SIG-M5 treated with dmso at 0.1 percent for 504 hours (cell line): ENCODE data around the gene MAGEE1.

Experiments
- DNase-seq: peaks from one replicate; lab custom pipeline; 2025; ENCODE audit not compliant: unreplicated experiment; lab: John Stamatoyannopoulos, UW

Gene MAGEE1

GRCh38 chrX:76427560-76428242 is at the start of gene MAGEE1:
Gene MAGEE1 (plus strand): TSS chrX:76427710. CDS start chrX:76427931, 221 bp downstream.
- DNase-seq: no peak

DNA sequence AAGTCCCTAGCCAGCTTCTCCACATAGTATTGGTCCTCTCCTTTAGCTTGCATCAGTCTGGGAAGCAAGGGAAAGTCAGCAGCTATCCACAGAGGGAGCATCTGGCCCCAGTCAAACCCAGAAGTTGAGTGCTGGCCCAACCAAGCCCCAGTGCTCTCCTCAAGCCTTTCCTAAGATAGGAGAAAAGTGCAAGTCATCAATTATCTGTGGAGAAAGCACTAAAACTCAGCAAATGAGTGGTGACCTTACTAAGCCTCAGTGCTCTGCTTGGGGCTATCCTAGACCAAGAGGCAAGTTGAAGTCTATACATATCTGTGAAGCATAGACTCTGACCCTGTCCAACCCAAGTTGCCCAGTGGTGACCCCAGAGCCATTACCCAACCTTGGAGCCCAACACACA is 28.5 kb upstream of the MAGEE1 start:
- no peak for DNase-seq

- DNase-seq: no peak
Observed at GRCh38 chrX:76407795-76408194, 19.7 kb upstream of the MAGEE1 start.

GRCh38 chrX:76420237-76420636 is 7.3 kb upstream of the MAGEE1 start:
- DNase-seq: no peak

DNA sequence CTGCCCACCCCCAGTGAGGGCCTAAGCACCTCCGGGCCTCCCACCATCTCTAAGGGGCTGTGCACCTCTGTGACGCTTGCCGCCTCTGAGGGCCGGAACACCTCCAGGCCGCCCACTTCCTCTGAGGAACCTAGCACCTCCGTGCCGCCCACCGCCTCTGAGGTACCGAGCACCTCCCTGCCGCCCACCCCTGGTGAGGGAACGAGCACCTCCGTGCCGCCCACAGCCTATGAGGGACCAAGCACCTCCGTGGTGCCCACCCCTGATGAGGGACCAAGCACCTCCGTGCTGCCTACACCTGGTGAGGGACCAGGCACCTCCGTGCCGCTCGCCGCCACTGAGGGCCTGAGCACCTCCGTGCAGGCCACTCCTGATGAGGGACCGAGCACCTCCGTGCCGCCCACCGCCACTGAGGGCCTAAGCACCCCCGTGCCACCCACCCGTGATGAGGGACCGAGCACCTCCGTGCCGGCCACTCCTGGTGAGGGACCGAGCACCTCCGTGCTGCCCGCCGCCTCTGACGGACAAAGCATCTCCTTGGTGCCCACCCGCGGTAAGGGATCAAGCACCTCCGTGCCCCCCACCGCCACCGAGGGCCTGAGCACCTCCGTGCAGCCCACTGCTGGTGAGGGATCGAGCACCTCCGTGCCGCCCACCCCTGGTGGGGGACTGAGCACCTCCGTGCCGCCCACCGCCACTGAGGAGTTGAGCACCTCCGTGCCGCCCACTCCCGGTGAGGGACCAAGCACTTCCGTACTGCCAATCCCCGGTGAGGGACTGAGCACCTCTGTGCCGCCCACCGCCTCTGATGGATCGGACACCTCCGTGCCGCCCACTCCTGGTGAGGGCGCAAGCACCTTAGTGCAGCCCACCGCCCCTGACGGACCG is 977 bp downstream of the MAGEE1 start:
- DNase-seq: no peak

GRCh38 chrX:76433219-76433618 is 5.7 kb downstream of the MAGEE1 start:
- DNase-seq: no peak

DNA sequence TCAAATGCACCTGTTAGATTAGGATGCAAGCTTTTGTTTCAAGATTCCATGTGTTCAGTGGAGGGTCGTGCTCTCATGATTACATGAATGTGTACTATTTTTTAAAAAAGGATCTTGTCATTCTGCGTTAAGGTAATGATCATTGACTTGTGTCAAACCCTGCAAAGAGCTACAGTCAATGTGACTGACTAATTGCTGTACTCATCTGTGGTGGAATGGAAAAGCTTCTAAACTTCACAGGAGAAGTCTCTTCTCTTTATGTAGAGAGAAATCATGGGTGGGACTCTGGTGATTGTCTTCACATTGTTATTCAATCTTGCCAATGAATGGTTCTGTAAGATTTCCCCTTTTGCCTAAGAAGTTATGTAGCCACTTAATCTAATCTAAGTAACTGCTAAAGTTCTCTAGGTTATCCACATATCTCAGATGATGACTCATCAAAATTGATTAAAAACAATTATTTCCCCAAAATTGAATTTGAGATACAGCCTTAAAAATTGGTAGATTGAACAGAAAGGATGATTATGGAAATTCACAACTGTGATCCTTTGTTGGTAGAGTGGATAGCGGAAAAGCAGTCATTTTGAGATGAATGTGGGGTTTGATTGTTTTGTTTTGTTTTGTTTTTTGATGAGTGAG is 6.7 kb downstream of the MAGEE1 start:
- no peak for DNase-seq

- DNase-seq: no peak
Observed at GRCh38 chrX:76439188-76439587, 11.7 kb downstream of the MAGEE1 start.

GRCh38 chrX:76453737-76454406 is 26.4 kb downstream of the MAGEE1 start:
- no peak for DNase-seq

DNA sequence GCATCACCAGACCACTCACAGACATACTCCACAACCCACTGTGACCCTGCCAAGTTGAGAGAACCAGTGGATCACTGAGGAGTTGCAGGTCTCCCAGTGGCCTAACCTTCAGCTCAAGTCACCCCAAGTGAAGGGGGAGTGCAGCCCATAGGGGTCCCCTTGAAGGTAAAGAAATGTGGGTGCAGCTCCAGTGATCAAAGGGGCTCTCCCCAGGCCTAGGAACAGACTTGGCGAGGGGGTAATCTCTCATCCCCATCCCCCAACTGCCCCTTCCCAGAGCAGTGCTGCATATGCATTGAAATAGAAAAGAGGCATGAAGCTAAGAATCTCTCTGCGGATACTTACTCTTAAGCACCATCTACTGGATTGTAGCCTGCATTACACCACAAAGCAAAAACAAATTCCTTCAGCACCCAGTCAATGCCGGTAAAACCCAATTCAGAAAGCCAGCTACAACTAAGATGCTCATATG is 27.0 kb downstream of the MAGEE1 start:
- no peak for DNase-seq

- no peak for DNase-seq
Observed at GRCh38 chrX:76477353-76477752, 49.8 kb downstream of the MAGEE1 start.
